HG03342 (cell line): ENCODE measurements around the gene TTC23.
A peak's percentile ranks its signal among the peaks of the same experiment; 100 is the strongest.
"Not testable (repeated sequence)": the region's sequence is repeated elsewhere in the genome, so short reads cannot be mapped to it uniquely, and the experiment has no call there.

Experiments
- ATAC-seq: cut with Tn5 transposase; IDR thresholded peaks from one replicate; pipeline ENCODE4 v1.9.1; 2021; ENCODE audit warnings: mild to moderate bottlenecking, moderate library complexity; ENCODE audit not compliant: unreplicated experiment

TTC23 gene

DNA sequence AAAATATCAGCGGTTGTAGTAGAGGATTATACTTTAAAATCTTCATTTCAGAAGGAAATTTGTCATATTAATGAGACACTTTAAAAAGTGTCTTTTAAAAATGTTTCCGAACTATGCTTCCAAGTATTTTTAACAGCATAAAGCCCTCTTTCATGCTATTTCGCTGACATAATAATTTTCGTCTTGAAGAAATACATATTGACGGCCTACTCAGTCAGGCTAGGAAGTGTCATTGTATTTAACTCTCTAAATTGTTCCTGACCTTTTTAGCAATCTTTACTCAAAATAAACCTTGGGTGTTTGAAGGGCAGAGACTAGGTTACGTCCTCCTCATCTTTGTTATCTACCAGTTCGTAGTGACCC, 1.1 kb upstream of the TTC23 start:
- ATAC-seq, result no peak

DNA sequence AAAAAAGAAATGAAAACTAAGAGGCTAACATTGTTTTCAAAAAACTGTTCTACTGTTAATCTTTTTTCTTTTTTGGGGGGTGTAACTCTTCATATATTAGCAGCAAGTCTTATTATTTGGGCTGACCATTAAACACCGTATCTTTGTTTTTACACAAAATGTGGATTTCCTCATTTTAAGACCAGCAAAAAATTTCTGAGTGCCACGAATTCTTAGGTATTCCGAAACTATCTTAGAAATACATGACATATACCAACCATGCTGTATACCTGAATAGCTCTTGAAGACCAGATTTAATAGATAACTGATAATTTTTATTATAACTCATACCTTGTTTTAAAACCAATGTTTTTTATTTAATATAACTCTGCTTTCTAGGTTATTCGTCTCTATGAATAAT, 620 bp upstream of the TTC23 start:
- no peak for ATAC-seq

DNA sequence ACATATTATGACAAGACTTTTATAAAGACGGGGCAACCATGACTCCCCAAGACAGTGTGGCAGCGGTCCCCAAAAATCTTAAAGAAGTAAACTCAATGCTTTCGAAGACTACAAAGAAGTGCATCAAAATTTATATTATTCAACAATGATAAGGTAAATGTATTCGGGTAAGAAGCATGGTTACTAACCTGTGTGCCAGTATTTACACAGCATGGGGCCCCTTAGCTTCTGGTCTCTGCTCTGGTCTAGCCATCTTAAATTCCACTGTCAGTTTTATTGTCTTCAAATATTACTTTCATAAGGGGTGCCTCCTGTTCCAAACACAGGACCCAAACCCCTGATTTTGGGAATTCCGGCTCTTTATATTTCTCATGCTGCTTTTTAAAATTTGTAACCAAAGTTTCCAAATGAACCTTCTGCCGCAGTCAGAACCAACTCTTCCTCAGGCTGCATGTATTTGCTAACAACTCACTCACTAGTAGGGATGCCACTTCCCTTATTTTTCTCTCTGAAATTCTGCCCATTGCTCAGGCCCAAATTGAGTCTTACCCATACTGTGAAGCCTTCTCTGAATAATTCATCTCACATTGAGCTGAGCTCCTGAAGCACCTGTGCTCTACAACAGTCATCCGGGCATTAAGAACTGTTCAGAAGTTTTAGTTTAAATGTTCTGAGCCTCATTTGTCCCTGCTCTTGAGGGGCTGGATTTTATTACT, 1.2 kb downstream of the TTC23 start:
- no peak for ATAC-seq

DNA sequence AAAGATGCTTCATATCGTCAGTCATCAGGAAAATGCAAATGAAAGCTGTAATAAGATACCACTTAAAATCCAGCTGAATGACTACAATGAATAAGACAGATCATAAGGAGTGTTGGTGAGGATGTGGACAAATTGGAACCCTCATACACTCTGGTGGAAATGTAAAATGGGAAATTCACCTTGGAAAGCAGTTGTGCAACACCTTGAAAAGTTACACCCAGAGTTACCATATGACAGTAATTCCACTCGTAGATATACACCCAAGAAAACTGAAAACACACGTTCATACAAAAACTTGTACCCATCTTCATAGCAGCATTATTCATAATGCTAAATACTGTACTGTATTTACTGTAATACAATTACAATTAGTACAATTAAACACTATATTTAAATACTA, 2.3 kb downstream of the TTC23 start:
- no peak for ATAC-seq

DNA sequence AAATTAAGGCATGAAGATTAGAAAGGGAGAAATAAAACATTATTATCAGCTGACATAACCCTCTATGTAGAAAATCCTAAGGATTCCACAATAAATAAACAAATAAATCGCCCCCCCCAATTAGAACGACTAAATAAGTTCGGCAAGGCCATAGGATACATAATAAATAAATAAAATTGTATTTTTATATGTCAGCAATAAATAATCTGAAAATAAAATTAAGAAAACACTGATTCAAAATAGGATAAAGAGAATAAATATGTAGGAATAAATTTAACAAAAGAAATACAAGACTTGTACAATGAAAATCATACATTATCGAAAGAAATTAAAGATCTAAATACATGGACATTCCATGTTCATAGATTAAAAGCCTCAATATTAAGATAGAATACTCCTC, 5.1 kb downstream of the TTC23 start:
- no peak for ATAC-seq

DNA sequence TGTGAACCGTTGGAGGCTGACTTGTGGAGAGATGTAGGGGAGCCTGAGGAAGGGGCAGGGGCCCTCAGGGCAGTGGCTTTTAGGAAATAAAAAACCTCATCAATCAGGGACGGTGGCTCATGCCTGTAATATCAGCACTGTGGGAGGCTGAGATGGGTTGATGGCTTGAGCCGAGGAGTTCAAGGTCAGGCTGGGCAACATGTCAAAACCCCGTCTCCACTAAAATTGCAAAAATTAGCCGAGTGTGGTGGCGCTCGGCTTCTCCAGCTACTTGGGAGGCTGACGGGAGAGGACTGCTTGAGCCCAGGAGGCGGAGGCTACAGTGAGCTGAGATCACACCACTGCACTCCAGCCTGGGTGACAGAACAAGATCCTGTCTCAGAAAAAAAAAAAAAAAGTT, 7.6 kb downstream of the TTC23 start:
- no peak for ATAC-seq

DNA sequence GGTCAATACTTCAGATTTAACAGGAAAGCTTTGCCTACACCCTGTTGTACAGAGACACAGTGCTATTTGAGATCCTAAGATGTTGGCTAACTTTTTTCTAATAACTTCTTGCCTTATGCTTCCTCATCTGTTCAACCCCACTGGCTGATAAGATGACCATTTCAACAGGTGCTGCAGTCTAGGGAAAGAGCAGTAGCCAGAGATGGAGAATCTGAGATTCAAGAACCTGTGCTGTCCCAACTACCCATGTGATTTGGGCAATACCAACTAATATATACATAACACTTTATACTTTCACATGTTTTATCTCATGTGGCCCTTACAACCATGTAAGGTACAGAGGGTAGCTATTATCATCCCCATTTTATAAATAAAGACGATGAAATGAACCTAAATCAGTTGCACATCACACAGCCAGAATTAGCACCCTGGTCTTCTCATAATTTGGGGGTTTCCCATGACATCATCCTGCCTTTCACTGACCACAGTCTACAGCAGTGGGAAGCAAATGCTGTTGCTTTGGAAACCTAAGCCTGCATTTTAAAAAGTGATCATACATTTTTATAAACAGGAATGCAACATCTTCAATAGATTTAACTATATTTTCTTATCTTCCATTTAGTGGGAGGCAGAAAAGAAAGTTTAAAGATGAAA, 9.7 kb downstream of the TTC23 start:
- ATAC-seq, result peak; percentile 96

DNA sequence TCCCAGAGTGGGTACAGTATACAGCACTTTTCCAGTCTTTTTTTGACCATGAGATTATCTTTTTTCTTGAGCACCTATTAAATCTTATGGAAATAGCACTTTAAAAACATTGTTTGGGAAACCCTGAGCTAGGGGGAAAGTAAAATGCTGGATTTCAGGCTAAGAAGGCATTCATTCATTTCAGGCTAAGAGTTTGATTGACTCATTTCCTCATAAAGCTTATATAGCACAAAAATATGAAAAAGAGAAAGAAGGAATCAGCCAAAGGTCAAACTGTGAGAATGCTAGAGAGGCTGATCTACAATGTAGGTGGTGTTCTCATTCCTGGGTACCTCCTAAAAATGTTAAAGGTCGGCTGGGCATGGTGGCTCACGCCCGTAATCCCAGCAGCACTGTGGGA, 10.5 kb downstream of the TTC23 start:
- no peak for ATAC-seq

DNA sequence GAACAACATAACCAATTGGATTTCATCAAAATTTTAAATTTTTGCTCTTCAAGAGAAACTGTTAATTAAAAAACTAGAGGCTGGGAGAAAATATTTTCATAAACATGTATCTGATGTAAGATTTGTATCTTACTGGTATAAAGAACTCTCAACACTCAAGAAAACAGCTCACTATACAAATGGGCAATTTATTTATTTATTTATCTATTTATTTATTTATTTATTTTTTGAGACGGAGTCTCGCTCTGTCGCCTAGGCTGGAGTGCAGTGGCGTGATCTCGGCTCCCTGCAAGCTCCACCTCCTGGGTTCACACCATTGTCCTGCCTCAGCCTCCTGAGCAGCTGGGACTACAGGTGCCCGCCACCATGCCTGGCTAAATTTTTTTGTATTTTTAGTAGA, 15.2 kb downstream of the TTC23 start:
- not testable (repeated sequence) for ATAC-seq

DNA sequence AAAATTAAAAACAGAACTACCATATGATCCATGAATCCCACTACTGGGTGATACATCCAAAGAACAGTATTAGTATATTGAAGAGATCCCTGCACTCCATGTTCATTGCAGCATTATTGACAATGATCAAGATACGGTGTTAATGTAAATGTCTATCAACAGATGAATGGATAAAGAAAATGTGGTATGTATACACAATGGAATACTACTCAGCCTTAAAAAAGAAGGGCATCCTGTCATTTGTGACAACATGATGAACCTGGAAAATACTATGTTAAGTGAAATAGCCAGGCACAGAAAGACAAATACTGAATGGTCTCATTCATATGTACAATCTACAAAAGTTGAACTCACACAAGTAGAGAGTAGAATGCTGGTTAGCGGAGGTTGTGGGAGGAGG, 16.6 kb downstream of the TTC23 start:
- ATAC-seq, result no peak

DNA sequence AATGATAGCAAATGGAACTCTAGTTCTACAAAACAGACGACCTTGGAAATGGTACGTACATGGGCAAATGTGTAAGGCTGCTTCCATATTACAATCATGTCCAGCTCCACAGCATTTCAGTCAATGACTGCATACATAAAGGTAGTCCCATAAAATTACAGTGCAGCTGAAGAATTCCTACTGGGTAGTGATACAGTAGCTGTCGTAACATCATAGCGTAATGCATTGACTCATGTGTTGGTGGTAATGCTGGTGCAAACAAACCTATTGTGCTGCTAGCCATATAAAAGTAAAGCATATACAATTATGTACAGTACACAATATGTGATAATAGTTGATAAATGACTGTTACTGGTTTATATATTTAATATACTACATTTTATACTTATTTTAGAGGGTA, 18.5 kb downstream of the TTC23 start:
- ATAC-seq, result no peak

DNA sequence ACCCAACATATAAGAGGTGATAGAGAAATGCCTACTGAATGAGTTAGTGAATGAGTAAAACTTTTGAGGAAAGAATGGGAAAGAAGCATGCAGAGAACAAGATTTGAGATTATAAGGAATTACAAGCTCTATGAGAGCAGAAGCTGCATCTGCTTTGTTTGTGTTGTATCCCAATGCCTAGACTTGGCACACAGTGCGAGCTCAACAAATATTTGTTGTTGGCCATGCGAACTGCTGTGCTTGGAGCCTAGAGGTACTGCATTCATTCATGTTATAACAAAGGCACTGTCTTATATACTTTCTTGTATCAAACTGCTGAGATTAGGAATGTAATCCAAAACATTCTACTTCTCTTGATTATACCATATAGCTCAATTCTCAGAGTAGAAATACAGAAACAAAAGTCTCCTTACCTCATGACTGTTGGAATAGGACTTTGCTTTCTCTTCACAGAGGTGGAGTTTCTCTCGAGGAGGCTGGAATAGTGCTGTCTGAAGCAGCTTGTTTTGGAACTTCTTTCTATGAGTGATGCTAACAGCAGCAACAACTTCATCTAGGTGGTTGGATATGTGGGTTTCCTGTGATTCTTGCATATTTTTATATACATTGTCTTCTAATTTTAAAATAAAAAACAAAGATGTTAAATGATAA, 21.1 kb downstream of the TTC23 start:
- no peak for ATAC-seq

DNA sequence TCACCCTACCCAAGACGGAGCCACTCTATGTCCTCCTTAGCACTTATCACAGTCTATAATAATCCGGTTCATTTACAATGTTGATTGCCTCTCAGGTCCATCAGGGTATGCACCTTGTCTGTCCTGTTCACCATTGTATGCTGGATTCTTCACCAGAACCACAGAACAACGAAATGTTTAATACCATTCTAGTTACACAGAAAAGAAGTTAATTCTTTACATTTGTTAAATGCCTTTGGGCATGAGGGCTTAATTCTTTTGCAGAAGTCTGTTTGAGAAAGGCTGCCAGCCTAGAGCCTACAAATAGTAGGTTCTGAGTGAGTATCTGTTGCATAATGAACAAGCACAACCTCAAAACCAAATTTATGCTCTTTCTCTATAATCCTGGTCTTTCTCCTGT, 22.6 kb downstream of the TTC23 start:
- no peak for ATAC-seq

DNA sequence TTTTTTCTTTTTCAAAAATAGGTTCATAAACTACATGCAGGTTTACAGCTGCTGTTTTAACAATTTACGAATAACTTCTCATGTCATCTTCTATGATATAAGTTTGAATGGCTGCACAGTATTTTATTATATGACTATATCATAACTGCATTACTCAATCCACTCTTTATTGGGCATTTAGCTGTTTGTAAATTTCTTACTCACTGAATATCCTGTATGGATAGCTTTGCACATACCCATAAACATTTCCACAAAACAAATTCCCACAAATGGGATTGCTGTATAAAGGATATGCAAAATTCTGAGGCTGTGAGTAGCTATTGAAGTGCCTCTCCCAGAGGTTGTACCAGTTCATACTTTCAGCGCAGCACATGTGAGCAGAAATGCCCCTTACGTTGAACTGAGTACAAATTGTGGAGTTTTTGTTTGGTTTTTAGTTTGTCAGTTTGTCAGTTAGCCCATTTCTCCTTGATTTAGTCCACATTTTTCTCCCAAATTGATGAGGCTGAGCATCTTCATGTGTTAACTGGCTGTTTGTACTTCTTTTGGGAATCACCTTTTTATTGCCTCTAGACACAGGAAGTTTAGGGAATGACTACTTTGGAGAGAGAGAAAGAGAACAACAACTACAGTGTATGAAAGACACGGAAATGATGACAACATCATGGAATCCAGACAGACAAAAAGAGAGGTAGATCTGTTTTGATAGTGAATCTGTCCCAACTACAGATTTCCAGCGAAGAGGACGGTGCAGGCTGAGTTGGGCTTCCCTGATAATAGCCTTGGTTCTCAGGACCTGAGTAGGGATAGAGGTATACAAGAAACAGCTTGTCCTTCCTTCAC, 24.8 kb downstream of the TTC23 start:
- ATAC-seq, result no peak

DNA sequence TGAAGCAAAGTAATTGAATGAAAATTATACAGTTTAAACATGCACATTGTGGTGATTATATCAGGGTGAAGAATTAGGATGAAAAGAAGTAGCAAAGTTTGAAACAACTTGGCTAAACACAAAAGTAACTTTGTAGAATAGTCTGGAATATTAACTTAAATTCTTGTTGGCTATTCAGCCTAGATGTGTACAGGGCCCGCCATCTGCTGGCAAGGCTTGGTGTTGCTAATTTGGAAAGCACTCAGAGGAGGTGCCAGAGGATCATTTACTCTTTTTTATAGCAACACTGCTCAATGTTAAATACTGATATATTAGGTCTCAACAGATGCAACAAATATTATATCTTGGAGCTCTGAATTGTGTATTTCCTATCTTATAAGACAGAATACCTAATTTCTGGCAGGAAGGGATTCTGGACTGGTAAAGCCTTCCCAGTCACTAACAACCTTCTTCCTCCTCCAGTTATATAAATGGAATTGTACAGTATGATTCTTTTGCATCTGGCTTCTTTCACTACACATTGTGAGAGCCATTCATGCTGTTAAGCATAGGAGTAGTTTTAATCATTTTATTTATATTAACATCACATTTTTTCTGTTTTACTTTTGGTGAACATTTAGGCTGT, 36.1 kb downstream of the TTC23 start:
- peak; percentile 87 for ATAC-seq

DNA sequence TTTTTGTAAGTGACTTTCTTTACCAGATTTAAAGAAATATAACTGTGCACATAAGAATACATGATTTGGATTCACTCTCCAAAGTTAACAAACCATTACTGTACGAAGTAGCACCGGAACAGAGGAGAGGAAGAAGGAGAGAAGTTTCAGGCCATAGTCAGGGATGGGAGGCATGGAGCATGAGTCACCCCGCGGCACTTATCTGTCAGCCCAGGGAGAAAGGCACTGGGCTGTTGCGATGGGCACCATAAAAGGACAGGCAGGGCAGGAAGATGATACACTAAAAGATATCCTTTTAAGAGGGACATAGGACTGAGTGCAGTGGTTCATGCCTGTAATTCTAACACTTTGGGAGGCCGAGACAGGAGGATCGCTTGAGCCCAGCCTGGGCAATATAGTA, 37.0 kb downstream of the TTC23 start:
- no peak for ATAC-seq

DNA sequence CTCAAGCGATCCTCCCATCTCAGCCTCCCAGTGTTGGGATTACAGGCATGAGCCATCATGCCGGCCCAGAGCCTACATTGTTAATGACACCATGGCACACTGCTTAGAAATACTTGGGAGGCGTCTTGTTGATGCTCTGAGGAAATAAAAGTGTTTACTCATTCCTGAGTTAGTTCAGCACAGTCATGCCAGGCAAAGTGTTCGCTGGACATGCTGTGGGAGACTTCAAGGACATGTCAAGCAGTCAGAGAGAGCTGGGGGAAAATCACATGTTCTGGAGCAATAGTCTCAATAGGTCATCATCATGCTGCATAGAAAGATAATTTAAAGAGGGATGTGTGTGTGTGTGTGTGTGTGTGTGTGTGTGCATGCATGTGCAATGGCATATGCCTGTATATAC, 37.5 kb downstream of the TTC23 start:
- ATAC-seq, result no peak

DNA sequence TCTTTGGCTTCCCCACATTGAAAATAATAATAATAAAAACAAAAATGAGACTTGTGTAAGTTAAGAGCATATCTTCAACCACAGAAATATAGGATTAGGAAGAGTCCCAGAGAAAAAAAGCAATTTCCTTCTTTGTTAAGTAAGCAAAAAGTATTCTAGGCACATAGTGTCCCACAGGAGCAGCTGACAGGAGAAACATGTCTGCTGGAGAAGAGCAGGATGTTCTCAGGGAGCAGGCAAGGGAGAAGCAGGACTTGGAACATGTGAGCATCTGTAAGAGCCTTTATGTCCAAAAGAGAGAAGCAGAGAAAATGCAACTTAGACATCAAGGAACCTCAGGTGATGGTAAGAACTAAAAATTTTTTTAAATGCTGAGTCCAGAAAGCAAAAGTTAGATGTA, 39.0 kb downstream of the TTC23 start:
- no peak for ATAC-seq

DNA sequence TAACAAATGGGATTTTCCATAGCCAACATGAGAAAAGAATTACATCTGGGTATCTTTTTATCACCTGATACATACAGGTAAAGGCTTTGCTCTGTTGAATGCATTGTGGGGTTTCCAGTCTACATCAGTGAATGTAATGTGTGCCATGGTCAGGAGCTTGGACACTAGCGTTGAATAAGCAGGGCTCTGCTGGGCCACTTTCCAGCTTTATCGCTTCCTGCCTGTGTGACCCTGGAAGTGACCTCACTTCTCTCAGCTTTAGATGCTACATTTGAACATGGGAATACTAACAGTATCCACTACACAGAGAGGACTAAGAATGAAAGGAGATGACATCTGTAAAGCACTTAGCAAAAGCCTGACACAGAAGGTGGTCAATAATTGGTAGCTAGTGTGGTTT, 40.1 kb downstream of the TTC23 start:
- no peak for ATAC-seq

DNA sequence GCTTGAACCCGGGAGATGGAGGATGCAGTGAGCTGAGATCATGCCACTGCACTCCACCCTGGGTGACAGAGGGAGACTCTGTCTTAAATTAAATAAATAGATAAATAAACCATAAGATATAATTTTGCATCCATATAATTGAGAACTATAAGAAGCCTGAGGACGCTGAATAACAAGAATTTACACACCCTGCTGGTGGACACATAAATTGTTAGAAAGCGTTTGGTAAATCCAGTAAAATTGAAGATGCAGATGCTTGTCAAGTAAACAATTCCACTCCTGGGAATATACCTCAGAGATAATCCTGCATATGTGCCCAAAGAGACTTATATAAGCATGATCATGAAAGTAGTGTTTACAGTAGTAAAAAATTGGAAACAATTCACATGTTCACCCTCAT, 41.7 kb downstream of the TTC23 start:
- ATAC-seq, result no peak

DNA sequence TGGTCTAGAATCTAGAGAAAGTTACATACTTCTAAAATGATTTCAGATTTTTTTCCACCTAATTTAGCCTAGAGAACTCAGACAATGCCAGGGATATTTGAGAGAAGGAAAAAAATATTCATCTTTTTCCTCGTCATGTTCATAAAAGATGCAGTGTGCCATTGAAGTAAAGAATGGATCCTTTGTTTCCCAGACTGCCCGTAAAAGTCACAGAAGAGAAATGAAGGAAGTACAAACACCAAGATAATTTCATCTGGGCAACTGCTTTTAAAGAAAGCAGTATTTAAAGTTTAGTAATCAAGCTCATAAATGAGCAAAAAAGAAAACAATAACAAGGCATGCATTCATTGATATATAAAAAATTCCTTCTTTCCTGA, 47.2 kb downstream of the TTC23 start:
- ATAC-seq, result no peak
